B cell (primary cell): Measurements from ENCODE around the gene VAV3. TPM values are rescaled to one million over a fixed set of nuclear protein-coding genes. Genes with fewer than 3 reads are reported as not detected.

Experiments used
- ATAC-seq: fragments of 200-7000 bp; cut with Tn5 transposase; one replicate; pipeline ENCODE4 v1.10.0; 2021; ENCODE audit warnings: low read depth, mild to moderate bottlenecking, moderate number of reproducible peaks, moderate library complexity
- CTCF ChIA-PET: fragments of 350-600 bp; sonication (Branson Sonifier 250); formaldehyde crosslinking; loops from one replicate; lab custom pipeline; 2021; ENCODE audit warnings: antibody characterized with exemption, inconsistent platforms; lab: Charles Lee
- POLR2A ChIA-PET: fragments of 350-600 bp; sonication (Branson Sonifier 250); formaldehyde crosslinking; loops from one replicate; lab custom pipeline; 2021; ENCODE audit warnings: antibody characterized with exemption; lab: Charles Lee
- DNase-seq: peaks from one replicate; pipeline ENCODE4 v3.0.0; 2013
- H2AFZ ChIP-seq: 2 replicates; pipeline ENCODE4 v1.6.1; 2012; ENCODE audit warnings: mild to moderate bottlenecking, low read depth, low read length; ENCODE audit not compliant: insufficient read depth, poor library complexity, severe bottlenecking
- H3K27ac ChIP-seq, 2 donors: 1 replicate in 1 of 2; 2 replicates in 1 of 2; pipeline ENCODE4 v1.5.1; 2012 to 2013; ENCODE audit warnings: low read length in 2 of 2, mild to moderate bottlenecking in 2 of 2, moderate library complexity in 1 of 2
- H3K27me3 ChIP-seq, 4 experiments: fragments of 200-600 bp in 1 of 4; sonication (generic) in 1 of 4; replicated peaks in 1 of 4; 1 replicate in 2 of 4; 2 replicates in 2 of 4; pipeline versions ENCODE4 v1.6.1 to v1.7.0; 2013 to 2016; ENCODE audit warnings: low read length in 3 of 4, mild to moderate bottlenecking in 2 of 4, mixed read lengths in 1 of 4, moderate library complexity in 1 of 4; ENCODE audit not compliant: insufficient read depth in 4 of 4, control insufficient read depth in 3 of 4; ENCODE audit errors: control extremely low read depth in 1 of 4
- H3K36me3 ChIP-seq, 2 experiments: replicated peaks in 1 of 2; 1 replicate in 1 of 2; 2 replicates in 1 of 2; pipeline versions ENCODE4 v1.6.1 to v1.7.1; 2013; ENCODE audit warnings: low read length in 1 of 2; ENCODE audit not compliant: insufficient read depth in 2 of 2, control insufficient read depth in 1 of 2; ENCODE audit errors: control extremely low read depth in 1 of 2, extremely low read depth in 1 of 2
- H3K4me1 ChIP-seq, 2 donors: fragments of 200-600 bp in 1 of 2; sonication (generic) in 1 of 2; 1 replicate in 1 of 2; 2 replicates in 1 of 2; pipeline versions ENCODE4 v1.5.1 to v1.6.1; 2013 to 2017; ENCODE audit warnings: low read length in 2 of 2; ENCODE audit not compliant: control insufficient read depth in 2 of 2, insufficient read depth in 2 of 2
- H3K4me2 ChIP-seq: replicated peaks from 2 replicates; pipeline ENCODE3; 2012; ENCODE audit warnings: mild to moderate bottlenecking, low read depth, low read length; ENCODE audit not compliant: poor library complexity, severe bottlenecking
- H3K4me3 ChIP-seq, 5 experiments: fragments of 200-600 bp in 1 of 5; sonication (generic) in 1 of 5; 1 replicate in 3 of 5; 2 replicates in 2 of 5; pipeline versions ENCODE4 v1.5.1 to v1.7.0; 2011 to 2016; ENCODE audit warnings: low read length in 4 of 5, mild to moderate bottlenecking in 4 of 5, low read depth in 2 of 5, control low read depth in 1 of 5, moderate library complexity in 1 of 5; ENCODE audit not compliant: insufficient read depth in 1 of 5; ENCODE audit errors: control extremely low read depth in 1 of 5, extremely low read depth in 1 of 5
- H3K79me2 ChIP-seq: fragments of 200-600 bp; sonication (generic); one replicate; pipeline ENCODE4 v1.6.0; 2016; ENCODE audit warnings: low read length; ENCODE audit not compliant: control insufficient read depth, insufficient read depth
- H3K9ac ChIP-seq: fragments of 200-600 bp; sonication (generic); 2 replicates; pipeline ENCODE4 v1.6.1; 2017; ENCODE audit warnings: mild to moderate bottlenecking, low read length, moderate library complexity
- H3K9me3 ChIP-seq, 3 donors: one replicate each; pipeline versions ENCODE4 v1.6.1 to v1.7.1; 2013; ENCODE audit warnings: low read length in 2 of 3; ENCODE audit not compliant: control insufficient read depth in 2 of 3, insufficient read depth in 1 of 3; ENCODE audit errors: control extremely low read depth in 1 of 3
- H4K20me1 ChIP-seq: 2 replicates; pipeline ENCODE4 v1.6.0; 2012; ENCODE audit warnings: mild to moderate bottlenecking, low read length; ENCODE audit not compliant: insufficient read depth, control insufficient read depth, poor library complexity, severe bottlenecking
- H3K27ac Mint-ChIP-seq: one replicate; pipeline ENCODE4 v1.8.0; 2021; ENCODE audit warnings: mixed read lengths
- H3K27me3 Mint-ChIP-seq: one replicate; pipeline ENCODE4 v1.8.0; 2021; ENCODE audit warnings: mixed read lengths
- H3K4me1 Mint-ChIP-seq: one replicate; pipeline ENCODE4 v1.8.0; 2021; ENCODE audit warnings: mixed read lengths
- H3K4me3 Mint-ChIP-seq: one replicate; pipeline ENCODE4 v1.8.0; 2021; ENCODE audit warnings: mixed read lengths
- H3K9me3 Mint-ChIP-seq: one replicate; pipeline ENCODE4 v1.8.0; 2022; ENCODE audit warnings: mixed read lengths; ENCODE audit not compliant: insufficient read depth
- EZH2 ChIP-seq: IDR thresholded peaks from 2 replicates; pipeline ENCODE4 v1.6.1; 2012; ENCODE audit warnings: borderline replicate concordance, low read depth, mild to moderate bottlenecking, moderate library complexity, low read length; ENCODE audit not compliant: insufficient read depth, poor library complexity, severe bottlenecking
- WGBS: methylation state at CpG from one replicate; pipeline ENCODE4 v1.1.5; 2013; ENCODE audit warnings: missing lambda C conversion rate; ENCODE audit not compliant: insufficient coverage; 5-methylcytosine and 5-hydroxymethylcytosine counted together
- intact Hi-C: fragments of 100-400 bp; cut with micrococcal nuclease; formaldehyde crosslinking; loops from one replicate; pipeline ENCODE4 v1.10.0; 2022
- polyA plus RNA-seq: library from polyadenylated mRNA; depleted of rRNA; stranded (reverse); fragments of >200 nt; gene quantifications from 2 replicates; pipeline ENCODE4 v1.2.3, GENCODE V29; 2012
- total RNA-seq, 2 donors: library from RNA; stranded (reverse); fragments of 120-200 nt in 1 of 2; gene quantifications; 1 replicate in 1 of 2; 2 replicates in 1 of 2; pipeline versions ENCODE4 v1.2.3 to v1.2.4, GENCODE V29; 2013 to 2022
- TF ChIP-seq, protein P1 (sequence below): fragments of 200-600 bp; IDR thresholded peaks from one replicate; pipeline ENCODE4 v1.8.0; 2022; ENCODE audit warnings: antibody characterized with exemption, mild to moderate bottlenecking

Gene VAV3
- total and polyA plus RNA-seq, 2 donors (not counting 1 experiment from before 2014, with no cell fraction given), result 14.8 to 32.5 TPM

DNA sequence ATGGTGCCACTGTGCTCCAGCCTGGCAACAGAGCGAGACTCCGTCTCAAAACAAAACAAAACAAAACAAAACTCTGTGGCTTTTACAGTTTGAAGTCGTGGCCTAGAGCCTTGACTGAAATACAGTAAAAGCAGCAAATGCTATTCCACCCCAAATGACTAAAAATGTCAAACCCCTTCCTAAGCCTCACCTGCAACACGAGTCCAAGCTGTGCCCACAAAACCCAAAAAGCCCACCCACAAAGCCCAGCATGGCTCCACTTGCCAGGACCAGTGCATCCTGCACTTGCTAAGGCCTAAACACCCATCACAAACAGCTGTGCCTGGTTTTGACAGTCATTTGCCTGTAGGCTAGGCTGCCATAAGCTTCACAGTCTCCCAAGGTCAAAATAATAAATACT, 21.3 kb downstream of the VAV3 start:
- Histone ChIP-seq H3K4me1 (peaks cover 38 to 47% of the 10 kb centered on the region in 2 donors), H3K9ac (no peak overlapping the region), H3K4me2 (no peak overlapping the region), H4K20me1 (peaks cover 18% of the 10 kb centered on the region), H3K27ac (no peak overlapping the region), H3K36me3 (peaks cover 0 to 3% of the 10 kb centered on the region in 2 experiments), H3K79me2 (peaks cover 100% of the 10 kb centered on the region), H3K9me3 (no peaks in the 10 kb centered on the region), H2AFZ (no peak overlapping the region), H3K27me3 (no peaks in the 10 kb centered on the region), H3K4me3 (no peak overlapping the region)
- 41% methylated on average over 4 of the region's 4 CpGs for WGBS
- DNase-seq (no peak), ATAC-seq (no peak)
- no peak overlapping the region for H3K27ac Mint-ChIP-seq
- no peaks in the 10 kb centered on the region for H3K27me3 Mint-ChIP-seq
- no peak overlapping the region for H3K4me3 Mint-ChIP-seq
- intact Hi-C loops, result no loop called here
- CTCF ChIA-PET, result no interaction called here
- TF ChIP-seq EZH2, result no peak
- TF ChIP-seq, protein P1, sequence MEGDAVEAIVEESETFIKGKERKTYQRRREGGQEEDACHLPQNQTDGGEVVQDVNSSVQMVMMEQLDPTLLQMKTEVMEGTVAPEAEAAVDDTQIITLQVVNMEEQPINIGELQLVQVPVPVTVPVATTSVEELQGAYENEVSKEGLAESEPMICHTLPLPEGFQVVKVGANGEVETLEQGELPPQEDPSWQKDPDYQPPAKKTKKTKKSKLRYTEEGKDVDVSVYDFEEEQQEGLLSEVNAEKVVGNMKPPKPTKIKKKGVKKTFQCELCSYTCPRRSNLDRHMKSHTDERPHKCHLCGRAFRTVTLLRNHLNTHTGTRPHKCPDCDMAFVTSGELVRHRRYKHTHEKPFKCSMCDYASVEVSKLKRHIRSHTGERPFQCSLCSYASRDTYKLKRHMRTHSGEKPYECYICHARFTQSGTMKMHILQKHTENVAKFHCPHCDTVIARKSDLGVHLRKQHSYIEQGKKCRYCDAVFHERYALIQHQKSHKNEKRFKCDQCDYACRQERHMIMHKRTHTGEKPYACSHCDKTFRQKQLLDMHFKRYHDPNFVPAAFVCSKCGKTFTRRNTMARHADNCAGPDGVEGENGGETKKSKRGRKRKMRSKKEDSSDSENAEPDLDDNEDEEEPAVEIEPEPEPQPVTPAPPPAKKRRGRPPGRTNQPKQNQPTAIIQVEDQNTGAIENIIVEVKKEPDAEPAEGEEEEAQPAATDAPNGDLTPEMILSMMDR, result no peak
- peaks cover 77% of the 10 kb centered on the region for H3K4me1 Mint-ChIP-seq
- POLR2A ChIA-PET, result no interaction called here
- no peaks in the 10 kb centered on the region for H3K9me3 Mint-ChIP-seq

DNA sequence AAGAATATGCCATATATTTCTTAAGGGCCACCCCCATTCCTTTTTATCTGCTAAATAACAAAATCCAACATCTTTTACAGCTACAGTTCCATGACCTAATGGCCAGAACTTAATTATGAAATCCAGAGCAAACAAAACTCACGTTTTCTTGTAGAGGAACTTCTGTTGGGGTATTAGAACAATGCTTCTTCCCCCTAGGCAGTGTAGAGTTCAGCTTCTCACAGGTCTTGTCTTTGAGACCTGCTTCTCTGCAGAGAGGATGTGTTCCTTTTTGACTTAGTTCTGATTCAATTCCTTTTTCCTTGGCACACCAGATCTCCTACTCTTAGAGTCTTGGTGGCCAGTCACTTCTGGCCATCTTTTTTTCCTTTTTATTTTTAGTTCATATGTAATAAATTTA, 22.2 kb downstream of the VAV3 start:
- Mint-ChIP-seq H3K27me3 (no peaks in the 10 kb centered on the region), H3K27ac (no peak overlapping the region), H3K4me1 (peaks cover 77% of the 10 kb centered on the region), H3K4me3 (no peak overlapping the region), H3K9me3 (no peaks in the 10 kb centered on the region)
- Histone ChIP-seq H3K36me3 (peaks cover 0 to 3% of the 10 kb centered on the region in 2 experiments), H3K4me2 (no peak overlapping the region), H3K79me2 (peaks cover 100% of the 10 kb centered on the region), H3K27me3 (no peaks in the 10 kb centered on the region), H3K9me3 (no peaks in the 10 kb centered on the region), H3K27ac (peak overlapping the region in 1 of 2 donors; percentile 60), H4K20me1 (peaks cover 14% of the 10 kb centered on the region), H2AFZ (no peak overlapping the region), H3K4me3 (no peak overlapping the region), H3K9ac (no peak overlapping the region), H3K4me1 (peaks cover 37 to 41% of the 10 kb centered on the region in 2 donors)
- intact Hi-C loops, result no loop called here
- ChIA-PET CTCF (no interaction called here), POLR2A (no interaction called here)
- DNase-seq (no peak), ATAC-seq (no peak)
- TF ChIP-seq, protein P1, result no peak
- TF ChIP-seq EZH2, result no peak
- WGBS, result no CpG with 5 or more reads among the region's 1 CpG
